A673 (cell line): ENCODE data around the gene STX17.

Experiments
- EZH2 ChIP-seq: fragments of 200-600 bp; sonication (generic); IDR thresholded peaks from 2 replicates; pipeline ENCODE4 v1.6.1; 2017; ENCODE audit warnings: borderline replicate concordance, low read depth, mild to moderate bottlenecking, mixed read lengths, antibody characterized with exemption, low read length; ENCODE audit not compliant: poor library complexity, severe bottlenecking
- TF ChIP-seq, protein P1 (sequence below): fragments of 300-800, 200-600 bp; sonication (generic); conservative IDR thresholded peaks from 2 replicates; pipeline ENCODE4 v1.5.1; 2017; ENCODE audit warnings: low read depth, mild to moderate bottlenecking, antibody characterized with exemption, low read length, moderate library complexity, mixed read lengths

- TF ChIP-seq, protein P1, sequence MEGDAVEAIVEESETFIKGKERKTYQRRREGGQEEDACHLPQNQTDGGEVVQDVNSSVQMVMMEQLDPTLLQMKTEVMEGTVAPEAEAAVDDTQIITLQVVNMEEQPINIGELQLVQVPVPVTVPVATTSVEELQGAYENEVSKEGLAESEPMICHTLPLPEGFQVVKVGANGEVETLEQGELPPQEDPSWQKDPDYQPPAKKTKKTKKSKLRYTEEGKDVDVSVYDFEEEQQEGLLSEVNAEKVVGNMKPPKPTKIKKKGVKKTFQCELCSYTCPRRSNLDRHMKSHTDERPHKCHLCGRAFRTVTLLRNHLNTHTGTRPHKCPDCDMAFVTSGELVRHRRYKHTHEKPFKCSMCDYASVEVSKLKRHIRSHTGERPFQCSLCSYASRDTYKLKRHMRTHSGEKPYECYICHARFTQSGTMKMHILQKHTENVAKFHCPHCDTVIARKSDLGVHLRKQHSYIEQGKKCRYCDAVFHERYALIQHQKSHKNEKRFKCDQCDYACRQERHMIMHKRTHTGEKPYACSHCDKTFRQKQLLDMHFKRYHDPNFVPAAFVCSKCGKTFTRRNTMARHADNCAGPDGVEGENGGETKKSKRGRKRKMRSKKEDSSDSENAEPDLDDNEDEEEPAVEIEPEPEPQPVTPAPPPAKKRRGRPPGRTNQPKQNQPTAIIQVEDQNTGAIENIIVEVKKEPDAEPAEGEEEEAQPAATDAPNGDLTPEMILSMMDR: no peak
- no peak for TF ChIP-seq EZH2
Measured at GRCh38 chr9:99962680-99963261, 56.3 kb downstream of the STX17 start.
